DMS114 treated with DMSO at 0.1 percent for 48 hours (cell line): ENCODE results near the gene RRP15.

Source experiments
- DNase-seq: peaks from one replicate; lab custom pipeline; 2025; ENCODE audit not compliant: unreplicated experiment; lab: John Stamatoyannopoulos, UW

Gene RRP15, protein sequence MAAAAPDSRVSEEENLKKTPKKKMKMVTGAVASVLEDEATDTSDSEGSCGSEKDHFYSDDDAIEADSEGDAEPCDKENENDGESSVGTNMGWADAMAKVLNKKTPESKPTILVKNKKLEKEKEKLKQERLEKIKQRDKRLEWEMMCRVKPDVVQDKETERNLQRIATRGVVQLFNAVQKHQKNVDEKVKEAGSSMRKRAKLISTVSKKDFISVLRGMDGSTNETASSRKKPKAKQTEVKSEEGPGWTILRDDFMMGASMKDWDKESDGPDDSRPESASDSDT

DNA sequence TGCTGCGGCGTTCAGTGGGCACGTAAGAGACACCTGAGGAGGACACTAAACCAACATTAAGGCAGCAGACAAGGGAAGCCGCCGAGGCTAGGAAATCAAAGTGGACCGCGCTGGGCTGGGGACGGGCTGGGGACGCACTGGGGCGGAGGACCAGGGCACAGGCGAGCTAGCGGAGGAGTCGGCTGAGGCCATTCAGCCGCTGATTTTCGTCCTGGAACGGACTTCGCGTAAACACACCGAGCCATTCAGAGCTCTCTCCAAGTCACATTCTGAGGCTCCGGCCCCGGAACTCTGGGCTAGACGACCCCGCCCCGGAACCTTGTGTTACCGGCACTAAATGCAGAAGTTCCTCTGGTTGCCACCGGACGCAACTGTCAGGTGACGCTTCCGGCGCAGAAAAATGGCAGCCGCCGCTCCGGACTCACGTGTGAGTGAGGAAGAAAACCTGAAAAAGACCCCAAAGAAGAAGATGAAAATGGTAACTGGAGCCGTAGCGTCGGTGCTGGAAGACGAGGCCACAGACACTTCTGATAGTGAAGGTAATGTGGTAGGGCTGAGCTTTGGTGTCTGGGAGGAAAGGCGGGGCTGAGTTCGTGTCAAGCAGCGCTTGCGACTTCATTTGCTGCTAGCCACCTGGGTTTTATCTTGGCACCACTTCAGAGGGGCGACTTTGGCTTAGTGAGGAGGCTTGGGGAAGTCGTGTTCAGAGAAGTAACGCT lies at the start of gene RRP15:
TSS of gene RRP15 (plus strand) at position 377 of the 719 bp plus-strand sequence. CDS start at position 401, 24 bp downstream.
- peak; percentile 78 for DNase-seq

DNA sequence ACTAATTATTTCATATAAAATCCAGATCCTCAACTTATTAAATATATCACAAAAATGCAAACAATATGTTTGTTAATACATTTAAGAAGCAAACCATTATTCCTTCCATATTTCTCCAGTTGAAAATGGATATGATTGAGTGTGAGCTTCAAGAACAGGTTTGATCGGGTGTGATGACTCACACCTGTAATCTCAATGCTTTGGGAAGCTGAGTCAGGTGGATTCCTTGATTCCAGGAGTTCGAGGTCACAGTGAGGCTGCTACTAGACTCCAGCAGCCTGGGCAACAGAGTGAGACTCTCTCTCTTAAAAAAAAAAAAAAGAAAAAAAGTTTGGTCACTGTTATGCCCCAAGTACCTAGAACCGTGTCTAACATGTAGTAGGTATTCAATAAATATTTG lies 42.9 kb upstream of the RRP15 start:
- DNase-seq = no peak

DNA sequence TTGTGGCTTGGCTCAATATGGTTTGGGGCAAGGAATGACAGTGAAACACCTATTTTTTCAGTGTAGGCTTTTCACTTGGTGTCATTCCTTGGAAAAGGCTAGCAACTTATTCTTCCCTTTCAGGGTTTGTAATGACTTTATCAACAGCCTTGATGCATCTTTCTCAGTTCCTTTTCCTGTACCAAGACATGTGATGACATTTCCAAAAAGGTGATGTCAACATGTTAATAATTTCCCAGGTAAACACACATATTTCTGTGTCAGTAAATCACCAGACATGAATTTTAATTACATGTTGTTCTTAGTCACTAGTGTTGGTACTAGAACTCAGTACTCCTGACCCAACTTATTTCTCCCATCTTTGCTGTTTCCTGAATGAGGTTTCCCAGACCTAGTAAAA lies 37.8 kb upstream of the RRP15 start:
- DNase-seq = no peak

DNA sequence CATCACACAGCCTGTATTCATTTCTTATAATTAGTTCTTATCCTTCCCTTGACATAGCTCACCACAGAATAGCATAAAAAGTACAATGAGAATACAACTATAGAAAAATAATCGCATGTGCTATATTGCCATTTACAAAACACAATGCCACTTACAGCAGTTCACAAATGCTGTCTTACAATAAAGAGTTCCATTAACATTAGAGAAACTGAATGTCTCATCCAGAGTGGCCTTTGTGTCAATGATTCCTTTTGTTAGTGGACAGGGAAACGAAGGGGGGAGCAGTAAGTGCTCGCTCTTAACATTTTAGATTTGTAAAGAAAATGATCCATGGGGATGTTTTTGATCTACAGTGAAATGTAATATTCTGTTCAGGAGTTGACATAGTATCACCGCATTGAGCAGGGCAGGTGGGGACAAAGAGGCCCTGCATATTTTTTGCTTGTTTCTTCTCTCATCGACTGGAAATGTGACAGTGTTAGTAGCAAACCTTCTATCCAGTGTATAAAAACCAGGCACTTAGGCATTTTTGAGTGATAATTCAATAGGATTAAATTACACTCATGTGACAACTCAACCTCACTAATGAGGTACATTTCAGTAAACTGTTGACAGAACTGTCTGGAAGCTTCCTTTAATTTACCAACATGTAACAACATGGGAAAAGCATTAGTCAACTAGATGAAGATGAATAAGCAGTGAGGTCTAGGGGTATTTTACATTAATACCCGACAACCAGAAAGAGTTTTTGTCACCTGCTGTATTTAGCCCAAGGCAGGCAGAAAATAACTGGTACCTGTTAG lies 35.6 kb upstream of the RRP15 start:
- no peak for DNase-seq

DNA sequence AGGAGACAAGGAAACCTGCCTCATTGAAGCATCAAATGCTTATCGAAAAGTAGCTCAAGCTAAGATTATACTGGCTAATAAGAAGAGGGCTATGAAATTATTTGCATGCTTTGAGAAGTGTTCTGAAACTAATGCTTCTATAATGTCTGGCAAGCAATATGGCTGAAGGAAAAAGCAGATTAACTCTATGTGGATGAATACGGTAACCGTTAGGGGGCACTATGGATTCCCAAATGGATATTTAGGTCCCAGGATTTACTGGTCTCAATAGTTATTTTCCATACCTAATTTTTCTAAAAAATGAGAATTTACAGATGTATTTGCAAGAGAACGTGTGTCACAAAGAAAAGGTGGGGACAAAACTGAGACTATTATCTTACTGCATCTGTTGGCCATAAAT lies 34.6 kb upstream of the RRP15 start:
- no peak for DNase-seq

DNA sequence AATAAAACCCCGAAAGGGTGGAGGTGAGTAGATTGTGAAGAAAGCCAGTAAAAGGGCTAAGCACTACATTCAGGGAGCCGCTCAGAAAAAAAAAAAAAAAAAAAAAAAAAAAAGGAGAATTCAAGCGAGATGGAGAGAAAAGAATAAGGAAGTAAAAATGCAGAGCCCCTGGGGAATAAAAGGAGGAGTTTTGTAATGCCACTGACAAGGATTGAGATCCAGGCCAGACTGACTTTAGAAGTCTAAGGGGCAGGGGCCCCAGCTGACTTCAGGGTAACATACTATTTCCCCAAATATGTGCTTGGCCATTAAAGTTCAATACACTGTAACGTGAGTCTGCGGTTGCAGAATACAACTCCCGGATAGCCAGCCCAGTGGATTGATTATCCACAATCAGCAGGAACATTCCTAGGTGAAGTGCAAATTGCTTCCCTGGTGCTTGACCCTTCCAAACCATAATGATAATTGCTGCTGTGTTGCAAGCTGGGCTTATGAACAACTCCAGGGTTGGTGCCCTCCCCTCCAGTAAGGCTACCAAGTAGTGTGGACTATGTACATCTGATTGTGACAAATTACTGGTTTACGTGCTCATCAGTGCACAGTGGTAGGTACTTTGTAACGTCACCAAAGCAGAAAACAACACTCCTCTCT lies 30.7 kb upstream of the RRP15 start:
- DNase-seq = no peak

DNA sequence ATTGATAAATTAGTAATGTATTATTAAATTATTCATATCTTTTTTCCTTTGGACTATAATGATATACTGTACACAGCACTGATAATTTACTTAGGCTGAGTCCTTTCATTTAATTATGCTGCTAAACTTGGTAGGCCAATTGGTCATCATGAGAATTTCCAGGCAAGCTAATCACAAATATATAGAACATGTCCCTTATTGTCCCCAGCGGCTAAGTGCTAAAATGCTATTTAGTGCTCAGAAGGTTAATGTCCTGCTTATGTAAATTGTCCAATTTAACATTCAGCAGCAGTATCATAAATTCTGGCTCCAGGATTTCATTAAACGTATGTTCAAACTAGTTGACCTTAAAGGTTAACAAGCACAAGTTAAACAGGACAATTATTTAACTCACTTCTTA lies 30.0 kb upstream of the RRP15 start:
- DNase-seq = no peak

DNA sequence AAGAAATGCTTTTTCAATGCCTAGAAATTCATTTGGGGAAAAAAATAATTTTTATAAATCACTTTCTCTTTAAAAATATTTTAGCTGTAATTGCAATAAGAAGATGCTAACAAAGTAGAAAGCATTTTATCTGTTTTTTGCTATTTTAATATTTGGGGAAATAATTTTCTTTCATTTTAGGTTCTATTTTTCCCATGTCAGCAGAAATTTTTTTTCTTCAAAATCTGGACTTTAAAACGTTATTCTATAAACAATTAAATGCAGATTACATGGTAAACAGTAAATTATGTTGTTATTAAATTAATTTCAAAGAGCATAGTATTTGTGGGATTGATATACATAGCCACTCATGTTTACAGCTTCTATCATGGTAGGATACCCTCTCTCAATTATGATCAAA lies 27.7 kb upstream of the RRP15 start:
- DNase-seq = no peak

DNA sequence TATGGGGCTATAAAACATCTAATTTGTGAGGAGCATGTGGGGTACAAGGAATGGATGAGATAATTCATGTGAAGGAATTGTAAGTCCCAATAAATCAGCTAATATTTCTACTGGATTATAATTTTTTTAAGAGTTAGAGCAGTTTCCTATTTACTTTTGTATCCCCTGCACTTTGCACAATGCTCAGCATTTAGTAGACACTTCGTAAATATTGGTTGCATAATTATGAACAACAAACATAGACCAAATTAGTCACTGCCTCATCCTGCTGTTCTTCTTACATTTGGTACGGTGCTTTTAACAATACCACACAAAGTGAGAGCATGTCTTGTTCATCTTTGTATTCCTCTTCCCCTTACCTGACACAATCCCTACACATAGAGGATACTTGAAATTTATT lies 27.1 kb upstream of the RRP15 start:
- DNase-seq = no peak

DNA sequence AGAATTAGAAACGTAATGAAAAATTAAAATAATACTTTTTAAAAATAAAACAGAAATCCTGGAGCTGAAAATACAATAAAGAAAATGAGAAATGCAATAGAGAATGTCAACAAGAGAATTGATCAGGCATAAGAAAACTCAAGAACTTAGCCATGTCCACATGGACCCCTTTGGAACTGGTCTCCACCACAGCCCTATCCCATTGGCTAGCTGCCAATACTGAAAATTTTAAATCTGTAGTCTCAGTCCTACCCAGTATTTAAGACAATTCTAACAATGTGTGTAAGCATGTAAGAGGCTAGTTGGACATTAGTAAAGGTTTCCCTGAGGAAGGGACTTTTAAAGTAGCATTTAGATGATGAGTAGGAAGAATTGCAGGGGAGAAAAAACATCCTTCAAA lies 25.8 kb upstream of the RRP15 start:
- DNase-seq = no peak

DNA sequence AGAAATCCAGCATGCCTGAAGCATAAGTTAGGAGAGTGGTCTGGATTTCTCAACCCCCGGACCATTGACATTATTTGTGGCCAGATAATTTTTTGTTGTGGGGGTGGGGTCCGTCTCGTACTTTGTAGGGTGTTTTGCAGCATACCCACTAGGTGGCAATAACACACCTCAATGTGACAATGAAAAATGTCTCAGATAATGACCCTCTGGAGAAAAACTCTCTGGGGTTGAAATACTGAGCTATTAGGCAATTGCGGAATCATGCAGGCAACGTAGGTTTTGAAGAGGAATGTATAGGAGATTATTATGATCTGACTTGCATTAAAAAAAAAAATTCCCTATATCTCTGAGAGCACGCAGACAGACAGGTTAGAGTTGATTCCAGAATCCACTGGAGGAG lies 25.3 kb upstream of the RRP15 start:
- no peak for DNase-seq

DNA sequence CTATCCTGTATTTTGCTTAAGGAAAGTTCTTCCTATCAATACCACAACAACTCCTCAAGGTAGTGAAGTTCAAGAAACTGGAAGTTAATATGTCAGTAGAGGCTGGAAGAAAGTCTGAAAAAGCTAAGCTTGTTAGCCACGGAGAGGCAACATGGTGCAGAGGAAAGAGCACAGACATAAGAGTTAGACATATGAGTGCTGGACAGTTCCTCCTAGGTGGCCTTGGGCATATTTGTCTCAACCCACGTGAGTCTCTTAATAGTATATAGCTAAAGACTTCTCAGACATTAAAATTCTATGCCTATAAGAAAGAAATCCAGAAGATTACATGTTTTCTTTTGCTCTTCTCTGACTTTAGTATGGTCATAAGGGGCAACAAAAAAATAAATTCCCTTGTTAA lies 22.8 kb upstream of the RRP15 start:
- DNase-seq = no peak

DNA sequence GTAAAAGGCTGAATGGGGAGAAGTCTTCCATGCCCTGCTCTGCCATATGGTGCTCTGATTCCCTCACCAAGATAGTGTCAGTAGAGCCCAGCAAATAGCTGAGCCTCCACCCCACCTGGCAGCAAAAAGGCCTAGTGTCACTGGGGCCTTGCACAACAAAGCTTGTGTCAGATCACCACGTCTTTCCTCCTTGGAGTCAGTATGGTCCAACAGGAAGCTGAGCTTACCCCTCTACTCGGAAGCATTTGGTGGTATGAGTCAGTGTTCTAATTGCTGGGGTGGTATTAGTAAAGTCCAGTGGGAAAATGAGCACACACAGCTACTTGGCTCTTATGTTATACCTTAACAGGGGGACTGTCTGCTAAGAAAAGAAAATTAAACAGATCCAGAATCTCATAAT lies 18.7 kb upstream of the RRP15 start:
- no peak for DNase-seq

DNA sequence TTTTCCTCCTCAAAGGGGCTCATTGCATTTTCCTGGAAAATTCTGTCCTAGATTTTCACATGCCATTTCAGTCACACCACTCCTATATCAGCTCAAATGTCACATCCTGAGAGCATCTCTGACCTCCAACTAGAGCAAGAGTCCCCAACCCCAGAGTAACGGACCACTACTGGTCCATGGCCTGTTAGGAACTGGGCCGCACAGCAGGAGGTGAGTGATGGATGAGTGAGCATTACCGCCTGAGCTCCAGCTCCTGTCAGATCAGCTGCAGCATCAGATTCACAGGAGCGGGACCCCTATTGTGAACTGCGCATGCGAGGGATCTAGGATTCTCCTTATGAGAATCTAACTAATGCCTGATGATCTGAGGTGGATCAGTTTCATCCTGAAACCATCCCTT lies 12.7 kb upstream of the RRP15 start:
- DNase-seq = no peak

DNA sequence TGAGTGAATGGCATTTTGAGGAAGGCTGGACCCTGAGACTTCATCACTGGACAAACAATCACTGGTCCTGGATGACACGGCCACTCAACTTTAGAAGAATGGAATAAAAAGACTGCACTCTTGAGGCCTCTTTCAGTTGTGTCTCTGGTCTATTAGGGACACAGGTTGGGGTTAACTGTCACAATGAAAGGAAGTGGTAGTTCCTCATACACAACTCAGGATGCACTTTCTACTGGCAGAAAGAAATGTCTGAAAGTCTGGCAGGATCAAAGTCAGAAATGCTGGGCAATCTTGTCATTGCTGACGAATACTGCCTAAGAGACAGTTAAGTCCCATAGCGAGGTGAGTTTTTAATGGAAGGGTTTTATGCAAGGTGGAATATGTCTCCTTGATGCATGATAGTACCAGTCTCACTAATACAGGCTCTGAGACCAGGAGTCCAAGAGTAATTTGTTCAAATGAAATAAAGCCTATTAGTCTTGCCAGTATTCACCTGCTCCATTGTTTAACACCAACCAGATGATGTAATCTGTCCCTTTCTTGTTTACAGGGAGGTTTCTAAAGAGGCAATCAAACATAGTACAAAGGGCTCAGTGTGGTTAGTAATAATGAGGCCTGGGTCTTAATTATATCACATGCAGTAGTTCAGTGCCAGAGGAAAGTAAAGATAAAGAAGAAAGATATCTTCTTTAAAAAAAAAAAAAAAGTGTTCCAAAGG lies 11.2 kb upstream of the RRP15 start:
- no peak for DNase-seq

DNA sequence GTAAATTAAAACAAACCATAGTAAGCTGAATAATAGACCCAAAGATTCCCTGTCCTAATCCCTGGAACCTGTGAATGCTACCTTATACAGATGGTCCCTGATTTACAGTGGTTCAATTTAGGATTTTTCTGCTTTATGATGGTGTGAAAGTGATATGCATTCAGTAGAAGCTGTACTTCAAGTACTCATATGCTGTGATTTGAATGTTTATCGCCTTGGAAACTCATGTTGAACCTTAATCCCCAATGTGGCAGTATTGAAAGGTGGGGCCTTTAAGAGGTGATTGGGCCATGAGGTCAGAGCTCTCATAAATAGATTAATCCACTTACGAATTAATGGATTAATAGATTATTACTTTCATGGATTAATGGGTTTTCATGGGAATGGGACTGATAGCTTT lies 10.6 kb upstream of the RRP15 start:
- no peak for DNase-seq

DNA sequence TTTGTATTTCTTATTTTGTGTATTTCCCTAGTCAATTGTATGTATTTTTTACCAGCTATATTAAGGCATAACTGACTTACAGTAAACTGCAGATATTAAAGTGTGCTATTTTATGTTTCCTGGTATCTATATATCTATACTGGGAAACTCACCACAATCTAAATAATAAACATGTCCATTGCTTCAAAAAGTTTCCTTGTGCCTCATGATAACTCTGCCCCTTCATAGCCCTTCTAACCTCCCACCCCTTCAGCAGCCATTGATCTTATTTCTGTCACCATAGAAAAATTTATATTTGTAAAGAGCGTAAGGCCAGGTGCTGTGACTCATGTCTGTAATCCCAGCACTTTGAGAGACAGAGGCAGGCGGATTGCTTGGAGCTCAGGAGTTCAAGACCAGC lies 9.3 kb upstream of the RRP15 start:
- DNase-seq = no peak

DNA sequence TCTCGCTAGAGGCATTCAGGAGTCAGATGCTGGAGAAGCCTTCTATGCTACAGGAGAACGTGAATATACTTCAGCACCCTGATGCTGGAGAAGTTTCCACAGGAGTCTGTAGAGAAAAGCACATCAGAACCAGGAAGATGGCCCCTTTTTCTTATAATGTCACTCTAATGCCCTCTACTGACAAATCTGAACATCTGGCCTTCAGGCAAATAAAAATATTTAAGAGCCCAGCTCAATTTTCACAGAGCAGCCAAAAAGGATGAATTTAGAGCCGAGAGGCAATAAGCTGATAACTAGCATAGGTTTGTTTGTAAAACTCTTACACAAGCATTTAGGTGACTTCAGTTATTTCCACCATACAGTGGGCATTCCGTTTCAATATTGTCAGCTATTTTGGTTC lies 3.8 kb upstream of the RRP15 start:
- DNase-seq = no peak

DNA sequence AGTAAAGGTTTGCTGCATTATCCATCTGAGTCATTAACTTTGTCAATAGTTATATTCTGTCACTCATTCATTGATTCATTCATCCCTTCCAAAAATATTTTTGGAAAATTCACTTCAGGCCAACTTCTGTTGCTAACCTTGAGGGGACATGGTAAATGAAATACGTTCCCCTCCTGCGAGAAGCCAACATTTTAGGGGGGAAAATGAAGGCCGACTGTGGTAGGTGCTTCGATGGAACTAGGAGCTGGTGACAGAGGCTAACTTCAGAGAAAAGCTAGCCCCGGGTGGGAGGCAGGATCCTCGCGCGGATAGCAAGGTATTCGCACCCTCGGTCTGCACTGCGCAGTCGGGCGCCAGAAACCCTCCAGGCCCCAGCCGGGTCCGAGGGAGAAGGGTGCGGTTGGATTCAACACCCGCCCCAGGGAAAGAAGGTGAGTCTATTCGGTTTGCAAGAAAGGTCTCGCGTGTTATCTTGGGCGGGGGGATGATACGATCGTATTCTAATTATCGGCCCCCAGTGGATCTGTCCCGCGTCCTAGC lies 646 bp upstream of the RRP15 start:
- DNase-seq = no peak

DNA sequence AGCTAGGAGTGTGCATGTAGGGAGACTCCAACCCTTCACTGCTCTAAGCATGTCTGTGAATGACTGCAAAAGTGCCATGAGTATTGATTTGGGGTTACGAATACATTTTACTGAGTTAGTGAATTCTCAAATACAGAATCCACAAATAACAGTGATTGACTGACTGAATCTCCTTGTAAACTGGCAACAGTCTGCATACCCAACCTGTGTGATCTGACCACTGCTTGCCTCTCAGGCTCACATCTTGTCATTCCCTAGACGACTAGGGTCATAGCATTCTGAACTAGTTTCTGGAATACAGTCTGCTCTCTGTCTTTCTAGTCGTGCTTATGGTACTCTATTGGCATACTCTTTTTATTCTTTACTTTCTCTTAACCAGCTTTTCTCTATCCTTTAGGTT lies 7.4 kb downstream of the RRP15 start:
- no peak for DNase-seq

DNA sequence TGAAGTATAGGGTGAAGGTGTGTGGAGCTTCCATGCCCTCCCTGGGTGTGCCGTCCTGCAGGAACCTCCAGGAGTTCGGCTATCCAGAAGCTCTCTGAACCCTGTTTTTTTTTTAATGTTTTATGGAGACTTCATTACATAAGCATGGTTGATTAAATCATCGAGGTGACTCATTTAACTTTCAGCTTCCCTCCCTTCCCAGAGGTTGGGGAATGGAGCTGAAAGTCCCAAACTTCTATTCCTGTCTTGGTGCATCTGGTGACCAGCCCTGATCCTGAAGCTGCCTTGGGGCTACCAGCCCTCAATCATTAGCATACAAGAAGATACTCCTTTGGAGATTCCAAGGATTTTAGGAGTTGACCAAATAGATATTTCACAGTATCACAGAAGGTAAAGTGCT lies 9.5 kb downstream of the RRP15 start:
- no peak for DNase-seq
